GM19397 (cell line): Measurements from ENCODE around the gene LLCFC1.

Source experiments
- ATAC-seq: cut with Tn5 transposase; IDR thresholded peaks from one replicate; pipeline ENCODE4 v1.9.1; 2021; ENCODE audit warnings: mild to moderate bottlenecking, moderate library complexity; ENCODE audit not compliant: unreplicated experiment

Gene LLCFC1

DNA sequence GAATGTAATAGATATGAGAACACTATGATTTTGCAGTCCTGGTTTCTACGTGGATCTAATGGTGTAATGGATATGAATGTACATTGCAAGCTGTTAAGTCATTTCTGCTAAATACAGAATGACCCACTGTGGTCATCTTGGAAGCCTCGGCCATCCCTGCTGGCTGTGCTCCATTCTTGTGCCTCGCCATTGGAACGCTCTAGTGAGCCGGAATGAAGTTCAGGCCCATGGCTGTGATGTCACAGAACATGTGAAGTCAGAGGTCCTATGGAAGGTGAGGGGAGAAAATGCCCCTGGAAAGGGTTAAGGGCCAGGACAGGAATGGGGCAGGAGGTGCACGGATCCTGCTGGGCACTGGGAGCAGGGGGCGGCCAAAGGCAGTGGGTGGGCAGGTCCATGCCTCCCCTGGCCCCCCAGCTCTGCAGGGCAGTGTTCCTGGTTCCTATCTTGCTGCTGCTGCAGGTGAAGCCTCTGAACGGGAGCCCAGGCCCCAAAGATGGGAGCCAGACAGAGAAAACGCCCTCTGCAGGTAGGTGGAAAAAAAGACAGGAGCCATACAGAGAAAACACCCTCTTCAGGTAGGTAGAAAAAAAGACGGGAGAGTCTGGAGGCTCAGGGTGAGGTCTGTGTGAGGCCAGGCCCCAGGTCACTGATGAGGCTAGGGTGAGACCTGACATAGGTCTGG is at the start of gene LLCFC1:
Gene LLCFC1, plus strand, starts transcription at position 259 of the 685 bp plus-strand sequence. Its CDS starts 138 bp downstream, at position 397.
- no peak for ATAC-seq

DNA sequence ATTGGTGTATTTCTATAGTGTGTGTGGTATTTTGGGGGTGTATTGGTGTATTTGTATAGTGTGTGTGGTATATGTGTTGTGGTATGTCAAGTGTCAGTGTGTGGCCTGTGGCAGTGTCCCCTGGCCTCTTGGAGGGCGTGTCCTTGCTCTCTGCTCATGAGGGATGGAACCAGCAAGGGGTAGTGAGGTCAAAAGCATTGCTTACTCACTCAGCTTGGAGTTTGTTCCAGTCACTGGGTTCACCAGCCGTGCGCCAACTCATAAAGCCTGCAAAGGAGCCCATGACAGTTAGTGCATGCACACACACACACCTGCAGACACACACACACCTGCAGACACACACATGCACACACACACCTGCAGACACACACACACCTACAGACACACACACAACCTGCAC is 49.5 kb upstream of the LLCFC1 start:
- no peak for ATAC-seq

DNA sequence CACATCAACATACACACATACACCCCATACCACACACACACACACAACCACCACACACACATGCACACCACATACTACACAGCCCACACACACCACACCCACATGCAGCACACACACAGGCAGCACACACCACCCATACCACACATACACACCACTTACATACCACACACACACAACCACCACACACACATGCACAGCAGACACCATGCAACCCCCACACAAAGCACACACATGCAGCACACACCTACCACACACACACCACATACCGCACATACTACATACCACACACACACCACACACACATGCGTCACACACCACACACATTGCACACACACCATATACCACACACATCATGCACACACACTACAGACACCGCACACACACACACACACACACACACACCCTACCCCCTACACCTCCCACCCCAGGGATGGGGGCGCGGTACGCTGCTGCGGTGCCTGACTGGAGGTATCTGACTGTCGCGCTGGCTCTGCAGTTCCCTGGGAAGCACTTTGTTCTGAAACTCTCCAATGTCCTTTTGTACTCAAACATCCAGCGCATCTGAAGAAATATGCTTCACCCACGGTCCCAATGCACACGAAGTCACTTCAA is 48.3 kb upstream of the LLCFC1 start:
- no peak for ATAC-seq

DNA sequence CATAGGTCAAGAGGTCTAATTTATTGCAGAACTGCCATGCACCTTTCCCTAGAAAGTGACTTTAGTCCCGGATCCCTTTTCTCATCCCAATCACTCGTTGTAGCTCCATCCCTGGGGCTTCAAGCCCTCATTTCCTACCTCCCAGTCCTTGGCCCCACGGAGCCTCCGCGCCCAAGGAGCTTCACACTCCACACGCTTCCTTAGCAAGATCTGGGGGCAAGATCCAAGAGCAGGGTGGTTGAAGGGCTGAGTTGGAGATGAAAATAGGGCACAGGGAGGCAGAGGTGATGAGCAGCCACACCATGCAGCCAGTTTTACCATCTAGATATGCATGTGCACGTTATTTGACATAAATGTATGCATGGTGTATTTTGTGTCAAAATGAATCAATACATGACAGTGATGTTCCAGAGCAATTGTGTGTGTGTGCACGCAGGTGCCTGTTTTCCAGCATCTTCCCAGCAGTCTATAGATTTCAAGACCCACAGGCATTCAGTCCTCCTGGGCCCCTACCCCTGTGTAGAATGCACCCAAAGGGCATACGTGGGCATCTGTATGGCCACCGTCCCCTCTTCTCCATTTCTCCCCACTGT is 47.7 kb upstream of the LLCFC1 start:
- no peak for ATAC-seq

DNA sequence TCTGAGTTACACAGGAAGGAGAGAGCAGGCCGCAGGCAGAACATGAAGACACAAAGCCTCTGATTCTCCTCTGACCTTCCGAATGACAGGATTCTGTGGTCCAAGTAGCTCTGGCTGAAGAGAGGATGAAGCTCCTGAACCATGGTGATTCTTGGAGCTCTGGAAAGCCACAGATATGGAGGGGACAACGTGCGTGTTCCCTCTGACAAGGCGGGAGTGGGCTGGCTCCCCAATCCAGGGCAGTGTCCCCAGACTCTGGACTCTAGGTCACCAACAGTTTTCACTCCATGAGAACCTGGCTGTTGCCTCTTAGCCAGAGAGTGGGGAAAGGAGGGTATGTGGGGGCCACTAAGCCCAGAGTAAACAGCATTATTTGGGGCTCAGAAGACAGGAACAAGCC is 46.3 kb upstream of the LLCFC1 start:
- ATAC-seq = no peak

DNA sequence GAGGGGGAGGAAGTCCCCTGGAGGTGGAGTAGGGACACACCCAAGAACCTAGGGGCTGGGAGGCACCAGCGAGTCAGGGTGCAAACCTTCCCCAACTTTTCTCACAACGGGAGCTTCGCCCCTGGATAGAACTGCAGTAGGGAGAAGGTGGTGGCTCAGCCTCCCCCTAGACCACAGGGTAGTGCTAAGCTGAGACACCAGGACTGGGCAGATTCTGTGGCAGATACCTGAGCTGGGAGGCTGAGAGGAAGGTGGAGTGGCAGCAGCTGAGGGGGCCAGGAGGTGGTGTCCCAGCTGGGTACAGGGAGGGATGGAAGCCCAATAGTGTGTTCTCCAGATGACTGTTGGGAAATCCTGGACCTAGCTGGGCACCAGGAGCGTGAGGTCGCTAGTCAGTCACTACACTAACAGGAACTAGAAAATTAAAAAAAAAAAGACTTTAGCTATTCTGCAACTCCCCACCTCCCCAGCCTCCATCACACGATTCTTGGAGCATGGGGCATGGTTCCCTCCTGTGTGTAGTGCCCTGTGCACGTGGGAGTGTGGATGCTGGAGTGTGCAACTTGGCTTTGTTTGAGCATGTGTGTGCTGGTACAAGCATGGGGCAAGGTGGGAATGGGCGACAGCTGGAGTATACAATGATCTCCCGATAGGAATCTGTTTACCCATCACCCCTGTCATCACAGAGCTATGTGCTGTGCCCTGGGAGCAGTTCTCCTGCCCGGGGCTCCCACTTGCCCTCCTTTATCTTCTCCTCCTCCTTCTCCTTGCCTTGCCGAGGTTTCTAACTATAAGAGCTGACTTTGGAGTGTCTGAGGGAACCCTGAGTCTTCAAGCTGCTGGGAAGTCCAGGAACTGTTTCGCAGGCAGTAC is 44.9 kb upstream of the LLCFC1 start:
- ATAC-seq = no peak

DNA sequence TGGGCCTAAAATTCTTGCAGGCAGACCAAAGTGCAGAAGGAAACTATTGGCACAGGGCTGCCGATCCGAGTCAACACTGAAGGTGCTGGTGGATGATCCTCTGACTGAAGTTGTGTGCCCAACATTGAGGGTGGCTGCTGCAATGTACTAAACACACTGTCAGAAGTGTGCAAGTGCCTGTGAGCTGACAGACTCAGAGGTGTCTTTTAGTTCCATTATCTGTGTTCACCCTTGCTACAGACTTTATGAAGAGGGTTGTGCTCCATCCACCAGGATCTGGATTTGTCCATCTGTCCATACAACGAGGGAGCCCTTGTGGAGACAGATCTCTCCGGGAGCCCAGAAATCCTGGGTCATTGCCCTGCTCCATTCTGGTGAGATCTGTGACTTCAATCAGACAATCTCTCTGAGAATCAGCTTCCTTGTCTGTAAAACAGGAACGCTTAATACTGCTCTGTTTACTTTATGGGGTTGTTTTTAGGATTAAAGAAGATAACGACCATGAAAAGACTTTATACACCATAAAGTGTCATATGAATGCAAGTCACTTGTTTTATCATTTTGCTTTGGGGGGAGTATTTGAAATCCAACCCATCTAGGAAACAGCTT is 44.2 kb upstream of the LLCFC1 start:
- no peak for ATAC-seq

DNA sequence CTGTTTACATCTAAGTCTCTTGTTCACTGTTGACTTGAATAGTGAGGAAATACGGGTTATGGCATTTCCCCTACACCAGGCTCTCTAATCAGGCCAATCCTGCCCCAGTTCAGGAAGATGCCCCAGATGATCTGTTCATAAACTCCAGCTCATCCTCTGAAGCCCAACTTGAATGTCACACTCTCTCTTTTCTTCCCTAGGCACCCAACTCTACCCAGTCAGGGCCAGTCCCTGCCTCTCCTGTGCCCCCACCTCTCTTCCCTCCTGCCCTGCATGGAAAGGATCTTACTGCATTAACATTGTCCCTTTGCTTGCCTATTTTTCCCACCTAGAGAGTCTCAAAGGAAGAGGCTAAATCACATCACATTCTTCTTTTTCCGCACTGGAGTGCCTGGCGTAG is 43.1 kb upstream of the LLCFC1 start:
- no peak for ATAC-seq

DNA sequence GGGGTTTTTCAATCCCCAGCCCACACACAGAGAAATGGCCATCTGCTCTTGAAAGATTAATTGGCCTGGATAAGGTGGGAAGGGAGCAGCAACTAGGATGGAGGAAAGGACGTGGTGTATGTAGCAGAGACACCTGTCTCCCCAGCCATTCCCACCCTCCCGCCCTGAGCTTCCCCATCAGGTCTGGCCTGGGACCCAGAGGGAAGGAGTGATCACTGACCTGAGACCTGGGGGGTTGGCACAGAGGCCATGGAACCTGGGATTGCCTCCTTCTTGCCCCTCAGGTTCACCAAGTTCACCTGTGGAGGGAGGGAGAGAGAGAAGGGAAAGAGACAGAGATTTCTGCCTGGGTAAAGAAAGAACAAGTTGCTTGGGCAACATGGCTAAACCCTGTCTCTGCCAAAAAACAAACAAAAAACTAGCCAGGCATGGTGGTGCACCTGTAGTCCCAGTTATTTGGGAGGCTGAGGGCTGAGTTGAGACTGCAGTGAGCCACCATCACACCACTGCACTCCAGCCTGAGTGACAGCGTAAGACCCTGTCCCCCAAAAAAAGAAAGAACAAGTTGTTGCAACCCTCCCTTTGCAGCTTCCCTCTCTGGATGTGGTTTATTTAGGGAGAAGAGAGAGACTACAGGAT is 42.4 kb upstream of the LLCFC1 start:
- ATAC-seq = no peak

DNA sequence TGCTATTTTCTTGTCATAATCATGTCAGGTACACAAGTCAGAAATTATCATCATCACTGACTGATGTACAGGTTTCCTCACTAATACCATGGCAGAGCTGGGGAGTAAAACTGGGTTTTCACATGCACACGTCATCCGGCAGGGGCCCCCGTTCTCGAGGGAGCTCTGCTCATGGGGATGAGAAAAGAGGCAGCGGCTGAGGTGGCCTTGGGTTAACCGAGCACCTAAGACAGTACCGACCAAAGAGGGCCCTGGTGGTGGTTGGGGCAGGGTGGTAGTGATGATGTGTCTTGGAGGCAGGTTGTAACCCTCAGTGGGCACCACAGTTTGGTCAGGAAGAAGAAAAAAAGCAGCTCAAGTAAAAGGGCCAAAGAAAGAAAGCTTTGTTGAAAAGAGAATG is 41.6 kb upstream of the LLCFC1 start:
- no peak for ATAC-seq

DNA sequence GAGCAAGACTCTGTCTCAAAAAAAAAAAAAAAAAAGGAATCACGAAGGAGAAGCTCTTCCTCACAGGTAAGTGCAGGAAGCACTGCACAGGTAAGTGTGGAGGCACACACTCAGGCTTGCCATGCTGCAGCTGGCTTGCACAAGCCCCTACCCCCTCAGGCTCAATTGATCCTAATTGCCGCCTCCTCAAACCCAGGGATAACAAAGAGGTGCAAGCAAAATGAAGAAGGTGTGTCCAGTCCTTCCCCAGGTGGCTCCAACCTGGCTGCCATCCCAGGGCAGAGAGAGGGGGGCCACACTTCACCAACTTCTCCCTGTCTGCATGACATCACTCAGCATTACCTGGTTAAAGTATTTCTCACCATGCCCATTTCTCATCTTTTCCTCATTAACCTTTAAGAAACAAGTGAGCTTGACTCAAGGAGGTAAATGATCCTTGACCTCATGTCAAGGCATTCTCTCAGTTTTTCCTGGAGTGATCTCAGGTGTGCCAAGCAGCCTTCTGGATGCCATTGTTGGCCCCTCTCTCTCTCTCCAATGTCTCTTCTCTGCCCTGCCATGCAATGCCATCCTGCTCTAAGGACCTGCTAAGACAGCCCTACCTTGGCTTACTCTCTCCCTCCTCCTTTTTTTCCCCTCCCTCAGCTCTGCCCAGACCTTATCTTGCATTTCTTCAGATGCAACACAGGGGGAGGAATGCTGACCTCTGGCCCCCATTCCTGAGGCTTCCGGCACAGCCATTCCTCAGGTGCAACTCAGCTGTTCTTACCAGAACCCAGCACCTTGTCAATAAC is 40.7 kb upstream of the LLCFC1 start:
- no peak for ATAC-seq

DNA sequence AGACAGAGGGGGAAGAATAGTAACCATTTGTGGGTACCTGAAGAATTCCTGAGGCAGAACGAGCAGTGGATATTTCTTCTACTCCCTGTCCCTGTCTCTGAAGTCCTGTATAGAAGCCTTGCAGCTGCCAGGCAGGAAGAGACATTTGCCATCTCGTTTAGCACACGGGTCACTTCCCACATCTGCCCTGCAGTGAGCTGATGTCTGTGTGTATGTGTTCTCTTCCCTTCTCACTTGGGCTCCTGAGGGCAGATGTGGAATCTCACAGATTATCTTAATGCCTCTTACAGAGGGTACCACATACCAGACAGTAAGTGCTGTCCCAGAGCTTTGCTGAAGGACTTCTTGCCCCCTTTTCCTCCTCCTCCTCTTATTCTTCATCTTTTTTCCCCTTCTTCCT is 39.6 kb upstream of the LLCFC1 start:
- ATAC-seq = no peak

DNA sequence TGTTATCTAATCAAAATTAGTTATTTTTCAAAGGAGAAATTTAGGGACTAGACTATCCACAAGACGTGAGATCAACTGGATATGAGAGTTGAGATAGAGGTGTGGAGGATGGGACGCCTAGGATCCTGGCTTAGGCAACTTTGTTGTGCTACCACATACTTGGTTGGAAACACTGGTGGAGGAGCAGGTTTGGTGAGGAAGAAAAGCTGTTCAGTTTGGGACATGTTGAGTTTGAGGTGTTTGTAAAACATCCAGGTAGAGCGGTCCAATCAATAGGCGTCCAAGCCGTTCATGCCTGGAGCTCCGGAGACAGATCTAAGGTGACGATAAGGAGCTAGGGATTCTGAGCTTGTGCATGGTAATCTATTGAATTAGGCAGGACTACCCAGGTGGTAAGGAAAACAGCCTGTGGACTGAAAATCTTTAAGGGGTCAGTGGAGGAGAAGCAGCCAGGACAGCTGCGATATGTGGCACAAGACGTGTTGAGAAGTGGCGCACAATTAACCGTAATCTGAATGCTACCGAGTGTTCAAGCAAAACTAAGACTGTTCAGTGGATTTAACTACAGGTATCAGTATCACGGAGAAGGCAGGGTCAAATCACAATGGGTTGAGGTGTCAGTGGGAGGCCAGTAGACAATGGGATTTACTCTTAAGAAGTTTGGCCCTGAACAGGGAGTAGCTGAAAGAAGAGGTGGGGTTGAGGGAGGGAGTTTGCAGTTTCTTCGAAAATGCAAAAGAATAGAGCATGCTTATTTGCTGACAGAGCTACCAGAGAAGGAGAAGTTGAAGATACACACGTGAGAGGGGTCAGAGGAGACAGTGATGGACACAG is 37.6 kb upstream of the LLCFC1 start:
- ATAC-seq = no peak

DNA sequence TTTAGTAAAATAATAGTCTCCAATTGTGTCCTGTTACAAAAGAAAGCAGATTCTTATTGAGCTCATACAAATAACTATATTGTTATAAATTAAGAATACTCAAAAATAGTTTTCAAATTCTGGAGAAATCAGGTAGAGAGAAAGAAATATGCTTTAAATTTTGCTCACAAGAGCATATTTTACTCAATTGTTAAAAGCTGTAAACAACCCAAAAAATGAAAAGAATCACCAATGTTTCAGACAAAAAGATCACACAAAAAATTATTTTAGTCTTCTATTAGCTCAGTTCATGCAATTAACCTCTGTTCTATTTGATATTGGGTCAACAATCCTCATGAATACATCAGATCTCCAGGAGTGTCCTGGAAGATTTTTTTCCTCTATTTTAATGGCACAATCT is 35.2 kb upstream of the LLCFC1 start:
- ATAC-seq = no peak

DNA sequence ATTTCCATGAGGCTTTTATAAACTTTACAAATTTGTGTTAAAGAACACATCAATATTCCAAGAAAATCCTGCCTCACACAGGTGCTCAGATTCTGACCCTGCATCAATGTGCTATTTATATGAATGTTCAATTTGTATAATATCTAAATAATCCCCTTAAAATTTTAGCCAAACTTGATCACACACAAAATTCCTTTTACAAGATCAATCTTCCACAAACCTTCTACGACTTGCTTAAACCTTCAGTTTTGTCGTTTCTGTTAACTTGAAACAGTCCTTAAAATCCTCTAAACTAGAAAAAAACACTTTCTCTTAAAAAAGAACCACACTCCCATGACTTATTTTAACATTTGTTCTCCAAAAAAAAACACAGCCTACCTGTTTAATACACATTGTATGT is 33.5 kb upstream of the LLCFC1 start:
- no peak for ATAC-seq

DNA sequence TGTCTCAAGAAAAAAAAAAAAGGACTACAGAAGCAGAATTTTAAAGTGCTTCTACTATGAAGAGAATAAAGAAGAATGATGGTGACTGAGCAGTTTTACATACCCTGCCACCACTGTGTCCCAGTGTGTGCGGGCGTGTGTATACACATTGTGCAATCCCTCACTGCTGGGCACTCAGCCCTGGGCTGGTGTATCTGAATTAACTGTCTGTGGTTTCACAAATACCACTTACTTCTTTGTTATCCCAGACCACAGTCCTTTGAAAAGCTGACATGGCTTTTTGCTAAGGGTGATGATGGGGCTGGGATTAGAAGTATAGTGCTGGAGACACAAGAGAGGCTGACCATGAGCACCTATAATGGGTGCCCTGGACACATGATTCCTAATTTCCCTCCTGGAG is 32.6 kb upstream of the LLCFC1 start:
- ATAC-seq = no peak

DNA sequence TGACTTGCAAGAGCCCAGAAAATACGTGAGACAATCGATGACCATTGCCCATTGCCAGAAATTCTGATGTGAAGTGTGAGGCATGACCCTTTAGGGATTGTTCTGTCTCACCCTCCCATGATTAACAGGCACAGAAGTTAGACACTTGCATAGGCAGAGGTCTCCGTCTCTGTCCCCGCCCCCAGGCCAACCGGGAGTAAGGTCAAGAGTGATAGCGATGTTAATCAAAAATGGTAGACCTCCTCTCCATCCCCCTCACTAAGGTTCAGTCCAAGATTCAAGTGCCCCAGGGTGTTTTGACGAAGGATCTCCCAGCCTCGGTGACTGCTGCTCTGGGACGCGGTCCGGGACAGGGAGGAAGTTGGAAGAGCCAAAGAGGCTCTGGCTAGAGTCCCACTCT is 31.0 kb upstream of the LLCFC1 start:
- ATAC-seq = no peak

DNA sequence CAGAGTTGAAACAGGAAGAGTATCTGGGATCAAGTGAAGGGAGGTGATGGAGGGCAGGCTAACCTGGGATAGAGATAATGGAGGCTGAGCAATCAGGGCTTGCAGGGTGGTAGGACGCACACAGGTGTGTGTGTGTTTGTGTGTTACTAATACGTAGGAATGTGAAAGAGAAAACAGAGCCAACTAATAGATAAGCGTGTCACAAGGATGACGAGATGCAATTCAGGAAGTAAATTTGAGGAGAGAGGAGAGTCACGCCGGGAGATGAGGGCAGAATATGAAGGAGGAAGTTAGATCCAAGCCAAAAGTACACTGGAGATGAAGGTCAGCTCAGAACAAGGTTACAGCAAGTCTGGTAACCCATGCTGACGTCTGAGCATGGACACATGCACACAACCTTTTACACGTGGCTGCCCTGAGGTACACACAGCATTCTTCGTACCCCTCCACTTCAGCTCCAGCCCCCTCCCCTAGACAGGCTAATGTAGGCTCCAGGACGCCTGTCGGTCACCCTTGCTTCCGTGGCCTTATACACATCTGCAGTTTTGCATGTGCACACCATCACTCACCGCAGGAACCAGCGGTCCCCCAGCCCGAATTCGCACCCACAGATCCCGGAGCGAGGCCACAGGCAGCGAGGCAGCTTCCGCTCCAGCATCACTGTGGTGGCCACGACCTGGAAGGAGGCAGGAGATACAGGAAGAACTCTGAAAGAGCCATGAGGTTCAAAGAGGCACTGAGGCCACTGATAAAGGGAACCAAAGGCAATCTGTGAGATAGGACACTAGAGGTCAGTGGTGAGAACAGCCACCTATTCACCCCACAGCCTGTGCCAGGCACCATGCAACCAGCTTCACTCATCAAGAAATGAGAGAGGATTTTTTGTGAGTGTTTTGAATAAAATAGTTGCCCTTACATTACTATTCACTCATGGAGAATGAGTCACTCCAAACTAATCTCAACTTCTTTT is 30.1 kb upstream of the LLCFC1 start:
- no peak for ATAC-seq
